HG03175 (cell line): Measurements from ENCODE around the gene HOXA9.

Experiments used
- ATAC-seq: cut with Tn5 transposase; IDR thresholded peaks from one replicate; pipeline ENCODE4 v1.9.1; 2021; ENCODE audit warnings: mild to moderate bottlenecking, moderate library complexity; ENCODE audit not compliant: unreplicated experiment

HOXA9 gene

GRCh38 chr7:27177795-27178320 lies 12.5 kb upstream of the HOXA9 start:
- no peak for ATAC-seq

- no peak for ATAC-seq
These were observed 11.8 kb upstream of the HOXA9 start for GRCh38 chr7:27176962-27177794.

GRCh38 chr7:27176524-27176845 lies 11.1 kb upstream of the HOXA9 start:
- no peak for ATAC-seq

- no peak for ATAC-seq
These were observed 10.5 kb upstream of the HOXA9 start for GRCh38 chr7:27175626-27176523.

- no peak for ATAC-seq
These were observed 9.7 kb upstream of the HOXA9 start for GRCh38 chr7:27174874-27175625.

GRCh38 chr7:27173956-27174873 lies 8.9 kb upstream of the HOXA9 start, which contains the start of gene HOXA10:
HOXA10 (minus strand) TSS chr7:27174320; CDS start chr7:27174306, 14 bp downstream.
- ATAC-seq: no peak

- ATAC-seq: no peak
These were observed 8.2 kb upstream of the HOXA9 start for GRCh38 chr7:27173511-27173955.

- no peak for ATAC-seq
These were observed 7.6 kb upstream of the HOXA9 start for GRCh38 chr7:27172823-27173510.

- no peak for ATAC-seq
These were observed 7.0 kb upstream of the HOXA9 start for GRCh38 chr7:27172315-27172774.

GRCh38 chr7:27171637-27172314 lies 6.4 kb upstream of the HOXA9 start:
- no peak for ATAC-seq

GRCh38 chr7:27171325-27171636 lies 5.9 kb upstream of the HOXA9 start:
- no peak for ATAC-seq

GRCh38 chr7:27170426-27171324 lies 5.3 kb upstream of the HOXA9 start:
- no peak for ATAC-seq

- ATAC-seq: no peak
These were observed 4.5 kb upstream of the HOXA9 start for GRCh38 chr7:27169658-27170425.

GRCh38 chr7:27168265-27168947 lies 3.1 kb upstream of the HOXA9 start:
- ATAC-seq: no peak

- ATAC-seq: no peak
These were observed 2.6 kb upstream of the HOXA9 start for GRCh38 chr7:27167916-27168264.
